Testis (tissue), 3 donors: ENCODE results near the gene EIF1. TPM values are rescaled to one million over a fixed set of nuclear protein-coding genes. Genes with fewer than 3 reads are reported as not detected.
A peak's percentile ranks its signal among the peaks of the same experiment; 100 is the strongest.

Experiments
- DNase-seq: peaks from one replicate; pipeline ENCODE4 v3.0.0-alpha.2; 2019
- H3K27ac ChIP-seq, 2 donors: fragments of 200-600 bp; sonication (generic); one replicate each; pipeline ENCODE4 v1.5.1; 2019
- H3K27me3 ChIP-seq: fragments of 200-600 bp; sonication (generic); one replicate; pipeline ENCODE4 v1.5.1; 2019
- H3K36me3 ChIP-seq: fragments of 200-600 bp; sonication (generic); one replicate; pipeline ENCODE4 v1.5.1; 2017; ENCODE audit warnings: low read depth; ENCODE audit errors: missing control alignments
- H3K4me1 ChIP-seq: fragments of 200-600 bp; sonication (generic); one replicate; pipeline ENCODE4 v1.5.1; 2019
- H3K4me3 ChIP-seq, 2 donors: fragments of 200-600 bp; sonication (generic); one replicate each; pipeline ENCODE4 v1.5.1; 2017 to 2019
- H3K9me3 ChIP-seq: fragments of 200-600 bp; sonication (generic); one replicate; pipeline ENCODE4 v1.5.1; 2017
- POLR2A ChIP-seq: fragments of 450-650 bp; IDR thresholded peaks from one replicate; pipeline ENCODE4 v1.6.1; 2017; ENCODE audit warnings: antibody characterized with exemption, mild to moderate bottlenecking, moderate library complexity
- WGBS, 2 donors: methylation state at CpG; one replicate each; pipeline ENCODE4 v1.1.5; 2018; 5-methylcytosine and 5-hydroxymethylcytosine counted together
- intact Hi-C: fragments of 100-400 bp; cut with DNase I; formaldehyde crosslinking; loops from one replicate; pipeline ENCODE4 v1.15.1; 2023; ENCODE audit warnings: low total_unique reads
- polyA plus RNA-seq: library from polyadenylated mRNA; stranded (reverse); fragments of 350-450 nt; fragmentation: Illumina TruSeq; extraction: RNeasy Lipid Tissue Mini Kit (QIAGEN cat#74804); gene quantifications from one replicate; pipeline ENCODE4 v1.2.3, GENCODE V29; 2014; ENCODE audit warnings: low read depth, low replicate concordance; ENCODE audit not compliant: insufficient read depth
- total RNA-seq, 2 donors: library from RNA; depleted of rRNA; stranded (reverse); fragments of >200 nt; gene quantifications; one replicate each; pipeline ENCODE4 v1.2.3, GENCODE V29; 2016
- TF ChIP-seq, protein P1 (sequence below), 3 experiments: fragments of 450-650 bp in 2 of 3; fragments of 200-600 bp in 1 of 3; sonication (generic) in 1 of 3; IDR thresholded peaks; one replicate each; pipeline ENCODE4 v1.5.1; 2016 to 2019; ENCODE audit warnings: antibody characterized with exemption in 3 of 3, mild to moderate bottlenecking in 2 of 3, moderate library complexity in 1 of 3

The EIF1 gene
- total and polyA plus RNA-seq, 3 donors from 2014 or later, result 274 to 1,078 (median 338) TPM

DNA sequence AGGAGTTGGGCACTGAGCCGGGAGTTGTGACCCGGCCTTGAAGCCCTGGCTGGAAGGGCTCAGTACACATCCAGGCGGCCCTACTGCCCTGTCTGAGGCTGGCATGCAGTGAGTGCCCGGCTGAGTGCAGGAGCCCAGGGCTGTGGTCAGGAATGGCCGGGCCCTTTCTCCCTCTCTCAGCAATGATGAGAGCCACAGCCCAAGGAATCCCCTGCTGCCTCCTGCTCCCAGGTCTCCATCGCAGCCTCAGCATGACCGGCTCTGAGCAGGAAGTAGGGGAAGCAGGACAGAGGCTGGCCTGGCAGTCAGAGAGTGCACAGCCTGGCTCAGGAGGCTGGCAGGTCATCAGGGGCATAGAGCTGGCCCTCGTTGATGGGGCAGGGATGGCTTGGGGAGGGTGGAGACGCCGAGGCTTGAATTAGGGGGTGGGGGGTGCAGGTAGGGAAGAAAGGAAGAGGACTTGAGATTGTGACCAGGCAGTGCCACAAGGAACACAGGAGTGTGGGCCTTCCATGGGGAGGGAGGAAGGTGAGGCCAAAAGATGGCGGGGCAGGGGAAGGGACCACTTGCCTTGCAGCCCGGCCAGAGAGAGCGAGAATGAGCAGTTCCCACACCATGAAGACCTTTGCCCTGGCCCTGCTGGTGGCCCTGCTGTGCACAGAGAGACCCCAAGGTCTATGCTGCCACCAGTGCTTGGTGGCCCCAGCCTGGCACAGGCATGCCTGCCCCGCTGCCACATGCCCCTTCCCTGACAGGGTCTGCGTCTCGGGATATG is 32.2 kb upstream of the EIF1 start:
- Histone ChIP-seq H3K4me1 (peaks cover 27% of the 10 kb centered on the region), H3K27me3 (no peaks in the 10 kb centered on the region), H3K9me3 (no peaks in the 10 kb centered on the region), H3K4me3 (no peak overlapping the region), H3K36me3 (no peaks in the 10 kb centered on the region), H3K27ac (peak overlapping the region in 1 of 2 donors; percentile 70)
- TF ChIP-seq POLR2A, result no peak
- TF ChIP-seq, protein P1, sequence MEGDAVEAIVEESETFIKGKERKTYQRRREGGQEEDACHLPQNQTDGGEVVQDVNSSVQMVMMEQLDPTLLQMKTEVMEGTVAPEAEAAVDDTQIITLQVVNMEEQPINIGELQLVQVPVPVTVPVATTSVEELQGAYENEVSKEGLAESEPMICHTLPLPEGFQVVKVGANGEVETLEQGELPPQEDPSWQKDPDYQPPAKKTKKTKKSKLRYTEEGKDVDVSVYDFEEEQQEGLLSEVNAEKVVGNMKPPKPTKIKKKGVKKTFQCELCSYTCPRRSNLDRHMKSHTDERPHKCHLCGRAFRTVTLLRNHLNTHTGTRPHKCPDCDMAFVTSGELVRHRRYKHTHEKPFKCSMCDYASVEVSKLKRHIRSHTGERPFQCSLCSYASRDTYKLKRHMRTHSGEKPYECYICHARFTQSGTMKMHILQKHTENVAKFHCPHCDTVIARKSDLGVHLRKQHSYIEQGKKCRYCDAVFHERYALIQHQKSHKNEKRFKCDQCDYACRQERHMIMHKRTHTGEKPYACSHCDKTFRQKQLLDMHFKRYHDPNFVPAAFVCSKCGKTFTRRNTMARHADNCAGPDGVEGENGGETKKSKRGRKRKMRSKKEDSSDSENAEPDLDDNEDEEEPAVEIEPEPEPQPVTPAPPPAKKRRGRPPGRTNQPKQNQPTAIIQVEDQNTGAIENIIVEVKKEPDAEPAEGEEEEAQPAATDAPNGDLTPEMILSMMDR (IDR thresholded peaks at IDR 0.05), result no peak
- 85 to 89% methylated on average over 11 to 16 of the region's 16 CpGs for WGBS, 2 donors
- intact Hi-C loops, result no loop called here
- no peak for DNase-seq

DNA sequence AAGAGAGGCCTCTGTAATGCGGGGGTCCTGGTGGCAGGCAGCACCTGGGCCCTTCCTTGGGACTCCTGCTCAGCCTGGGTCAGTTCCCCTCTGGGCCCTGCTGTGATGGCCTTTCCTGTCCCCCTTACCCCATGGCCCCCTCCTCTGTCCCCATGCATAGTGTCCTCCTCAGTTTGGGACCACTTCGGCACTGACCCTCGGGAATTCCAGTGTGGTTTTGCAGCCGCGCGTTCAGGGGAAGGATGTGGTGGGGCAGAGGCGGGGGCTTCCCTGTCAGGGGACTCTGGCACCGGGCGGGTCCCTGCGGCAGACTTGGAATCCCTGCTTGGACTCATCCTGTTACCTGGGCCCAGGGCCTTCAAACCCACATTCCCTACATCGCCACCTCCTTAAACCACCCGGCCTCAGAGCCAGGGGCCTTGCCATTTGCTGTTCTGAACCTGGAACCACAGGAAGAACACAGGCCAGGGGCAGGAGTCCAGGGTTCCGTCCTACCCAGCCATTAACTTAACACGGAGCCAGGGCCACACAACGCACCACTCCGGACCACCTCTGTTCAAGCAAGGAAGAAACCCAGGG is 31.4 kb upstream of the EIF1 start:
- intact Hi-C loops, result no loop called here
- peak overlapping the region in 1 of 2 donors; percentile 44 for H3K27ac ChIP-seq
- no peaks in the 10 kb centered on the region for H3K36me3 ChIP-seq
- no peaks in the 10 kb centered on the region for H3K27me3 ChIP-seq
- H3K4me1 ChIP-seq, result peaks cover 25% of the 10 kb centered on the region
- DNase-seq, result no peak
- H3K4me3 ChIP-seq, result no peak overlapping the region
- TF ChIP-seq POLR2A, result no peak
- TF ChIP-seq, protein P1 (IDR thresholded peaks at IDR 0.05), result no peak
- H3K9me3 ChIP-seq, result no peaks in the 10 kb centered on the region
- 67 to 90% methylated on average over 4 to 15 of the region's 16 CpGs for WGBS, 2 donors

DNA sequence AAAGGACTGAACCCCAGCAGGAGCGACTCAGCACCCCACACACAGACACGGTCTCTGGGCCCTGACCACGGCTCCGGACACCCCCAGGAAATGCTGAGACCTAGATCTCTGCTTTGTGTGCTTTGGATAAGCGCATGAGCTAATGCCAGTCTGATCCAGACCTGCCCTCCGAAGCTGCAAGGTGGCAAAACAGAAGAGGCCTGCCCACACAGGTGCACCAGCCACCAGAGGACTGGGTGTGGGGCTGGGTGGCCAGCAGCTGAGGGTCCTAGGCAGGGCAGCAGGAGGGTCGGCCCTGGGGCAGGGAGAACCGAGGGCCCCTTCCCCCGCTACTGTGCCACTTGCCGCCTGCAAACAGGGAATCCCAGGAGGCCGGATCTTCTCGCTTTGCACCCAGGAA is 30.7 kb upstream of the EIF1 start:
- Histone ChIP-seq H3K36me3 (no peaks in the 10 kb centered on the region), H3K4me1 (peaks cover 25% of the 10 kb centered on the region), H3K27me3 (no peaks in the 10 kb centered on the region), H3K27ac (peak overlapping the region in 1 of 2 donors; percentile 44), H3K4me3 (no peak overlapping the region), H3K9me3 (no peaks in the 10 kb centered on the region)
- intact Hi-C loops, result no loop called here
- TF ChIP-seq, protein P1 (IDR thresholded peaks at IDR 0.05), result no peak
- no peak for TF ChIP-seq POLR2A
- no peak for DNase-seq
- WGBS, 2 donors, result 61 to 90% methylated on average over 4 to 12 of the region's 12 CpGs

DNA sequence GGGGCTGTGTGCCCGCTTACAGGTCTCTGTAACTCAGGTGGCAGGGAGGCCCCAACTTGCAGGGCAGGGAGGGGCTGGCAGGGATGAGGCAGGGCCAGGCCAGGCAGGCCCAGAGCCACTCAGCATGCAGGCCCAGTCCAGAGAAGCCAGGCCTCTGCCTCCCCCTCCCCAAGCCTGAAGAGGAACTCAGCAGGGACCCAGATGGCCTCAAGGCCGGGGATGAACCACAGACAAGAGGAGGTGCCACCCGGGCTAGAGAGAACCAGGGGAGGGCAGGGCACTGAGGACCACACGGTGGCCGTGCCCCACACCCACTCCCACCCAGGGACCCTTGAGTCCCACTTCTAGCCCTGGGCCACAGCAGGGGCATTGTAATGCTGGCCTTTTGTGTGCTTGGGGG is 29.8 kb upstream of the EIF1 start:
- no peak for DNase-seq
- Histone ChIP-seq H3K27ac (no peak overlapping the region), H3K9me3 (no peaks in the 10 kb centered on the region), H3K4me1 (peaks cover 25% of the 10 kb centered on the region), H3K27me3 (no peaks in the 10 kb centered on the region), H3K4me3 (no peak overlapping the region), H3K36me3 (no peaks in the 10 kb centered on the region)
- intact Hi-C loops, result no loop called here
- 83 to 89% methylated on average over 3 to 5 of the region's 5 CpGs for WGBS, 2 donors
- TF ChIP-seq POLR2A, result no peak
- TF ChIP-seq, protein P1 (IDR thresholded peaks at IDR 0.05), result no peak
